GM23338 (cell line): ENCODE data around the gene RSPO3. TPM values are rescaled to one million over a fixed set of nuclear protein-coding genes. Genes with fewer than 3 reads are reported as not detected.

Experiments
- ATAC-seq: fragments of 200-7000 bp; cut with Tn5 transposase; 3 replicates; pipeline ENCODE4 v1.9.1; 2020
- DNase-seq: peaks from one replicate; pipeline ENCODE4 v3.0.0-alpha.2; 2015; ENCODE audit warnings: low spot score
- H2AFZ ChIP-seq: fragments of 200-600 bp; sonication (generic); 2 replicates; pipeline ENCODE4 v1.8.0; 2016; ENCODE audit warnings: antibody characterized with exemption, mild to moderate bottlenecking, moderate library complexity
- H3F3A ChIP-seq: fragments of 200-600 bp; sonication (generic); replicated peaks from 2 replicates; pipeline ENCODE4 v1.8.0; 2017; ENCODE audit warnings: antibody characterized with exemption, mixed run types, low read depth
- H3K27ac ChIP-seq: fragments of 200-600 bp; sonication (generic); 2 replicates; pipeline ENCODE4 v1.6.1; 2016; ENCODE audit warnings: low read depth
- H3K27me3 ChIP-seq: fragments of 200-600 bp; sonication (generic); 2 replicates; pipeline ENCODE4 v1.8.0; 2016; ENCODE audit warnings: mild to moderate bottlenecking, mixed run types, moderate library complexity; ENCODE audit not compliant: insufficient read depth
- H3K36me3 ChIP-seq: fragments of 200-600 bp; sonication (generic); 2 replicates; pipeline ENCODE4 v1.8.0; 2016; ENCODE audit warnings: mild to moderate bottlenecking; ENCODE audit not compliant: insufficient read depth
- H3K4me1 ChIP-seq: fragments of 200-600 bp; sonication (generic); 2 replicates; pipeline ENCODE4 v1.8.0; 2016; ENCODE audit warnings: mild to moderate bottlenecking, moderate library complexity; ENCODE audit not compliant: insufficient read depth
- H3K4me2 ChIP-seq: fragments of 200-600 bp; sonication (generic); 2 replicates; pipeline ENCODE4 v1.7.1; 2017; ENCODE audit warnings: mixed run types
- H3K4me3 ChIP-seq: fragments of 200-600 bp; sonication (generic); 2 replicates; pipeline ENCODE4 v1.6.1; 2016; ENCODE audit warnings: mixed run types
- H3K79me2 ChIP-seq: fragments of 200-600 bp; sonication (generic); replicated peaks from 2 replicates; pipeline ENCODE4 v1.8.0; 2017; ENCODE audit warnings: mild to moderate bottlenecking; ENCODE audit not compliant: insufficient read depth
- H3K9me2 ChIP-seq: fragments of 200-600 bp; sonication (generic); 2 replicates; pipeline ENCODE4 v1.8.0; 2017; ENCODE audit not compliant: insufficient read depth
- H4K20me1 ChIP-seq: fragments of 200-600 bp; sonication (generic); replicated peaks from 2 replicates; pipeline ENCODE4 v1.8.0; 2017; ENCODE audit warnings: mild to moderate bottlenecking; ENCODE audit not compliant: insufficient read depth
- H3K27ac Mint-ChIP-seq: 2 replicates; pipeline ENCODE4 v1.8.0; 2020; ENCODE audit warnings: inconsistent platforms, mild to moderate bottlenecking, moderate library complexity, mixed read lengths
- H3K27me3 Mint-ChIP-seq: 3 replicates; pipeline ENCODE4 v1.8.0; 2022; ENCODE audit warnings: low read depth, mild to moderate bottlenecking, moderate library complexity, mixed read lengths, inconsistent platforms; ENCODE audit not compliant: insufficient read depth, poor library complexity
- H3K36me3 Mint-ChIP-seq: 3 replicates; pipeline ENCODE4 v1.8.0; 2021; ENCODE audit warnings: low read depth, mild to moderate bottlenecking, inconsistent platforms, moderate library complexity, mixed read lengths
- H3K4me1 Mint-ChIP-seq: 3 replicates; pipeline ENCODE4 v1.8.0; 2020; ENCODE audit warnings: mild to moderate bottlenecking, inconsistent platforms, mixed read lengths
- H3K4me3 Mint-ChIP-seq: 3 replicates; pipeline ENCODE4 v1.8.0; 2021; ENCODE audit warnings: moderate library complexity, mild to moderate bottlenecking, inconsistent platforms, mixed read lengths
- H3K9me3 Mint-ChIP-seq: 3 replicates; pipeline ENCODE4 v1.8.0; 2020; ENCODE audit warnings: moderate library complexity, mild to moderate bottlenecking, inconsistent platforms, mixed read lengths
- CTCF ChIP-seq, 2 experiments: fragments of 200-600 bp in 1 of 2; sonication (generic) in 1 of 2; conservative IDR thresholded peaks; 2 replicates each; pipeline versions ENCODE4 v1.5.1 to v1.6.1; 2016 to 2017; ENCODE audit warnings: antibody characterized with exemption in 2 of 2, low read depth in 2 of 2, mild to moderate bottlenecking in 2 of 2, moderate library complexity in 1 of 2
- EZH2phosphoT487 ChIP-seq: fragments of 200-600 bp; sonication (generic); IDR thresholded peaks from one replicate; pipeline ENCODE4 v1.8.1; 2018; ENCODE audit warnings: antibody characterized with exemption; ENCODE audit not compliant: unreplicated experiment
- NANOG ChIP-seq: IDR thresholded peaks from 2 replicates; pipeline ENCODE4 v1.6.1; 2016; ENCODE audit warnings: antibody characterized with exemption, borderline replicate concordance
- POLR2AphosphoS5 ChIP-seq: IDR thresholded peaks from 2 replicates; pipeline ENCODE4 v1.6.1; 2016; ENCODE audit warnings: antibody characterized with exemption, low read depth
- REST ChIP-seq: IDR thresholded peaks from one replicate; pipeline ENCODE4 v1.6.1; 2018; ENCODE audit warnings: antibody characterized with exemption; ENCODE audit not compliant: unreplicated experiment
- ZNF462 ChIP-seq: fragments of 250-450 bp; sonication (Bioruptor Pico); IDR thresholded peaks from 2 replicates; pipeline ENCODE4 v1.5.0; 2020; ENCODE audit warnings: mild to moderate bottlenecking, moderate library complexity
- polyA plus RNA-seq: library from polyadenylated mRNA; unstranded; fragments of >200 nt; fragmentation: Nextera tagmentation; extraction: Ambion mirVana; gene quantifications from 2 replicates; pipeline ENCODE4 v1.2.1, GENCODE V29; 2016
- total RNA-seq: library from RNA; depleted of rRNA; stranded (reverse); fragments of >200 nt; shearing (Covaris generic); gene quantifications from 2 replicates; pipeline ENCODE4 v1.2.3, GENCODE V29; 2014

RSPO3 gene
- total and polyA plus RNA-seq, 2 experiments from 2014 or later: not detected

- no peak for TF ChIP-seq NANOG
- Mint-ChIP-seq H3K9me3 (peaks cover 4% of the 10 kb centered on the region), H3K36me3 (no peaks in the 10 kb centered on the region; the same call in 2 of the 3 replicates), H3K4me3 (no peak overlapping the region), H3K27me3 (peaks cover 1% of the 10 kb centered on the region), H3K27ac (no peak overlapping the region), H3K4me1 (no peaks in the 10 kb centered on the region; the same call in 2 of the 3 replicates)
- no peak overlapping the region for H2AFZ ChIP-seq
- DNase-seq: no peak
- H3K4me3 ChIP-seq: no peak overlapping the region
- no peaks in the 10 kb centered on the region for H3K4me1 ChIP-seq
- no peaks in the 10 kb centered on the region for H3K36me3 ChIP-seq
- H3K27ac ChIP-seq: no peak overlapping the region
- no peaks in the 10 kb centered on the region for H4K20me1 ChIP-seq
- H3K79me2 ChIP-seq: no peaks in the 10 kb centered on the region
- no peaks in the 10 kb centered on the region for H3K27me3 ChIP-seq
- no peak overlapping the region for H3K4me2 ChIP-seq
- no peaks in the 10 kb centered on the region for H3F3A ChIP-seq
- peaks cover 8% of the 10 kb centered on the region; the same call in 1 of the 2 replicates for H3K9me2 ChIP-seq
- no peak for ATAC-seq
Measured at GRCh38 chr6:127215931-127216330, 97.5 kb downstream of the RSPO3 start.

GRCh38 chr6:127216810-127217789 is 98.6 kb downstream of the RSPO3 start:
- H3K4me2 ChIP-seq: no peak overlapping the region
- Mint-ChIP-seq H3K27me3 (peaks cover 3% of the 10 kb centered on the region), H3K4me1 (no peaks in the 10 kb centered on the region; the same call in 2 of the 3 replicates), H3K9me3 (peaks cover 4% of the 10 kb centered on the region), H3K4me3 (no peak overlapping the region), H3K27ac (no peak overlapping the region), H3K36me3 (no peaks in the 10 kb centered on the region; the same call in 2 of the 3 replicates)
- no peaks in the 10 kb centered on the region for H4K20me1 ChIP-seq
- DNase-seq (no peak), ATAC-seq (no peak)
- H3K27ac ChIP-seq: no peak overlapping the region
- H3K79me2 ChIP-seq: no peaks in the 10 kb centered on the region
- H3K36me3 ChIP-seq: no peaks in the 10 kb centered on the region
- H3F3A ChIP-seq: no peaks in the 10 kb centered on the region
- H3K27me3 ChIP-seq: no peaks in the 10 kb centered on the region
- H3K4me1 ChIP-seq: no peaks in the 10 kb centered on the region
- H3K9me2 ChIP-seq: peaks cover 6% of the 10 kb centered on the region; the same call in 1 of the 2 replicates
- H2AFZ ChIP-seq: no peak overlapping the region; the same call in 1 of the 2 replicates
- H3K4me3 ChIP-seq: no peak overlapping the region
- TF ChIP-seq ZNF462 (CRISPR knock-in tag): no peak
- TF ChIP-seq POLR2AphosphoS5: no peak
- TF ChIP-seq EZH2phosphoT487: no peak
- no peak for TF ChIP-seq CTCF (conservative IDR thresholded peaks at IDR 0.05; ENCODE audit: low read depth in 2 of 2)
- TF ChIP-seq REST: no peak
- TF ChIP-seq NANOG: no peak
